WTC11 (cell line): Measurements from ENCODE around the gene RSPH9. TPM values are rescaled to one million over a fixed set of nuclear protein-coding genes. Genes with fewer than 3 reads are reported as not detected.

Experiments
- ATAC-seq: fragments of 200-7000 bp; cut with Tn5 transposase; 2 replicates; pipeline ENCODE4 v1.10.0; 2021; ENCODE audit warnings: mild to moderate bottlenecking, moderate library complexity
- CTCF ChIA-PET: fragments of 300-600 bp; sonication (Branson Sonifier 250); formaldehyde crosslinking; loops from one replicate; lab custom pipeline; 2021; ENCODE audit warnings: antibody characterized with exemption; lab: Charles Lee
- POLR2A ChIA-PET: fragments of 350-600 bp; sonication (Branson Sonifier 250); formaldehyde crosslinking; loops from one replicate; lab custom pipeline; 2021; ENCODE audit warnings: antibody characterized with exemption; lab: Charles Lee
- DNase-seq: peaks from one replicate; pipeline ENCODE4 v3.0.0; 2021; ENCODE audit warnings: low spot score
- H3K27ac Mint-ChIP-seq: 2 replicates; pipeline ENCODE4 v1.8.0; 2021; ENCODE audit warnings: mixed read lengths
- H3K27me3 Mint-ChIP-seq: 2 replicates; pipeline ENCODE4 v1.8.0; 2021; ENCODE audit warnings: low read depth, mild to moderate bottlenecking, moderate library complexity, mixed read lengths
- H3K36me3 Mint-ChIP-seq: 2 replicates; pipeline ENCODE4 v1.8.0; 2021; ENCODE audit warnings: mixed read lengths
- H3K4me1 Mint-ChIP-seq: 2 replicates; pipeline ENCODE4 v1.8.0; 2022; ENCODE audit warnings: mixed read lengths
- H3K4me3 Mint-ChIP-seq: 2 replicates; pipeline ENCODE4 v1.8.0; 2021; ENCODE audit warnings: mild to moderate bottlenecking, moderate library complexity, mixed read lengths
- H3K9me3 Mint-ChIP-seq: 2 replicates; pipeline ENCODE4 v1.8.0; 2021; ENCODE audit warnings: mixed read lengths
- CBFB ChIP-seq: sonication (generic); formaldehyde crosslinking; IDR thresholded peaks from 2 replicates; pipeline ENCODE4 v1.8.1; 2022; ENCODE audit warnings: mild to moderate bottlenecking, low read depth, missing genetic modification reagents
- CREM ChIP-seq: sonication (generic); formaldehyde crosslinking; IDR thresholded peaks from 2 replicates; pipeline ENCODE4 v1.8.1; 2022; ENCODE audit warnings: mild to moderate bottlenecking, missing genetic modification reagents, moderate library complexity
- FOXP1 ChIP-seq: sonication (generic); formaldehyde crosslinking; IDR thresholded peaks from 2 replicates; pipeline ENCODE4 v1.8.0; 2022; ENCODE audit warnings: missing genetic modification reagents, mild to moderate bottlenecking, moderate library complexity, borderline replicate concordance
- GABPB1 ChIP-seq: sonication (generic); formaldehyde crosslinking; IDR thresholded peaks from 2 replicates; pipeline ENCODE4 v1.8.1; 2023; ENCODE audit warnings: mild to moderate bottlenecking, missing genetic modification reagents
- JAZF1 ChIP-seq: fragments of 250-450 bp; sonication (Bioruptor Pico); IDR thresholded peaks from 2 replicates; pipeline ENCODE4 v1.9.0; 2021; ENCODE audit warnings: moderate library complexity, mild to moderate bottlenecking, inconsistent platforms
- JUN ChIP-seq: sonication (generic); formaldehyde crosslinking; IDR thresholded peaks from 2 replicates; pipeline ENCODE4 v1.8.0; 2023; ENCODE audit warnings: mild to moderate bottlenecking, missing genetic modification reagents
- NFATC4 ChIP-seq: fragments of 250-450 bp; sonication (Bioruptor Pico); IDR thresholded peaks from 2 replicates; pipeline ENCODE4 v1.9.0; 2021; ENCODE audit warnings: mild to moderate bottlenecking
- NR3C1 ChIP-seq: sonication (generic); formaldehyde crosslinking; conservative IDR thresholded peaks from 2 replicates; pipeline ENCODE4 v1.8.1; 2023; ENCODE audit warnings: low read depth, mild to moderate bottlenecking, missing genetic modification reagents
- OVOL2 ChIP-seq: fragments of 250-450 bp; sonication (Bioruptor Pico); IDR thresholded peaks from 2 replicates; pipeline ENCODE4 v1.9.0; 2021; ENCODE audit warnings: mild to moderate bottlenecking, borderline replicate concordance
- SMAD4 ChIP-seq: sonication (generic); formaldehyde crosslinking; IDR thresholded peaks from 2 replicates; pipeline ENCODE4 v1.8.0; 2022; ENCODE audit warnings: mild to moderate bottlenecking, missing genetic modification reagents
- SP1 ChIP-seq: sonication (generic); formaldehyde crosslinking; conservative IDR thresholded peaks from 2 replicates; pipeline ENCODE4 v1.8.1; 2022; ENCODE audit warnings: missing genetic modification reagents
- ZBTB21 ChIP-seq: sonication (generic); formaldehyde crosslinking; IDR thresholded peaks from 2 replicates; pipeline ENCODE4 v1.8.1; 2023; ENCODE audit warnings: mild to moderate bottlenecking, missing genetic modification reagents, borderline replicate concordance
- ZNF219 ChIP-seq: sonication (generic); formaldehyde crosslinking; IDR thresholded peaks from 2 replicates; pipeline ENCODE4 v1.8.0; 2023; ENCODE audit warnings: missing genetic modification reagents, mild to moderate bottlenecking, borderline replicate concordance
- ZNF232 ChIP-seq: sonication (generic); formaldehyde crosslinking; IDR thresholded peaks from 2 replicates; pipeline ENCODE4 v1.8.0; 2022; ENCODE audit warnings: mild to moderate bottlenecking, missing genetic modification reagents
- ZNF263 ChIP-seq: sonication (generic); formaldehyde crosslinking; IDR thresholded peaks from 2 replicates; pipeline ENCODE4 v1.8.1; 2022; ENCODE audit warnings: low read depth, mild to moderate bottlenecking, moderate library complexity, missing genetic modification reagents
- total RNA-seq: library from RNA; stranded (reverse); gene quantifications from 3 replicates; pipeline ENCODE4 v1.2.3, GENCODE V29; 2021
- TF ChIP-seq, protein P1 (sequence below): fragments of 250-450 bp; sonication (Bioruptor Pico); IDR thresholded peaks from 2 replicates; pipeline ENCODE4 v1.9.0; 2021; ENCODE audit warnings: moderate library complexity, mild to moderate bottlenecking, inconsistent platforms, borderline replicate concordance
- TF ChIP-seq, protein P2 (sequence below): sonication (generic); formaldehyde crosslinking; IDR thresholded peaks from 2 replicates; pipeline ENCODE4 v1.8.0; 2022; ENCODE audit warnings: mild to moderate bottlenecking, missing genetic modification reagents
- TF ChIP-seq, protein P3 (sequence below): sonication (generic); formaldehyde crosslinking; IDR thresholded peaks from 2 replicates; pipeline ENCODE4 v1.8.0; 2022; ENCODE audit warnings: mild to moderate bottlenecking, missing genetic modification reagents
- TF ChIP-seq, protein P4 (sequence below): sonication (generic); formaldehyde crosslinking; IDR thresholded peaks from 2 replicates; pipeline ENCODE4 v1.8.0; 2022; ENCODE audit warnings: missing genetic modification reagents
- TF ChIP-seq, protein P5 (sequence below): fragments of 250-450 bp; sonication (Bioruptor Pico); IDR thresholded peaks from 2 replicates; pipeline ENCODE4 v2.1.2; 2022; ENCODE audit warnings: mild to moderate bottlenecking, moderate library complexity
- TF ChIP-seq, protein P6 (sequence below): sonication (generic); formaldehyde crosslinking; IDR thresholded peaks from 2 replicates; pipeline ENCODE4 v1.8.1; 2023; ENCODE audit warnings: mild to moderate bottlenecking, moderate library complexity, missing genetic modification reagents
- TF ChIP-seq, protein P7 (sequence below): sonication (generic); formaldehyde crosslinking; IDR thresholded peaks from 2 replicates; pipeline ENCODE4 v1.8.1; 2023; ENCODE audit warnings: mild to moderate bottlenecking, missing genetic modification reagents
- TF ChIP-seq, protein P8 (sequence below): sonication (generic); formaldehyde crosslinking; IDR thresholded peaks from 2 replicates; pipeline ENCODE4 v1.8.1; 2022; ENCODE audit warnings: mild to moderate bottlenecking, moderate library complexity, missing genetic modification reagents

Gene RSPH9
- total RNA-seq, 1 experiment from 2014 or later: 0.35 TPM

DNA sequence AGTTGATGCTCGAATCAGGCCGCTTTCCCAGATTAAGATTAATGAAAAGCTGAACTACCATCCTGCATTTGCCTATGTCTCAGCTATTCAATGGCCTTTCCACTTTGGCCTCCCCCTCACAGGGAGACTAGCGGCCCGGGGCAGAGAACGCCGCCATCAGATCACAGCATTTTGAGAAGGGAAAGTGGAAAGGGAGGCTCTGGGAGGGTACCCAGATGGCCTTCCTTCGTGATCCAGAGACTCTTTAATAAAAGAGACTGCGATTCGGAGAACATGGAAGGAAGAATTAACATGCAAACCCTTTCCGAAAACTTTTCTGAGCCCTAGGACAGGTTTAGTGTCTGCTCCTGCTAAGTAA, 42.2 kb downstream of the RSPH9 start (continued):
- TF ChIP-seq SMAD4 (CRISPR knock-in tag): no peak
- TF ChIP-seq ZBTB21 (CRISPR knock-in tag): no peak
- no peak for TF ChIP-seq JUN (CRISPR knock-in tag)

DNA sequence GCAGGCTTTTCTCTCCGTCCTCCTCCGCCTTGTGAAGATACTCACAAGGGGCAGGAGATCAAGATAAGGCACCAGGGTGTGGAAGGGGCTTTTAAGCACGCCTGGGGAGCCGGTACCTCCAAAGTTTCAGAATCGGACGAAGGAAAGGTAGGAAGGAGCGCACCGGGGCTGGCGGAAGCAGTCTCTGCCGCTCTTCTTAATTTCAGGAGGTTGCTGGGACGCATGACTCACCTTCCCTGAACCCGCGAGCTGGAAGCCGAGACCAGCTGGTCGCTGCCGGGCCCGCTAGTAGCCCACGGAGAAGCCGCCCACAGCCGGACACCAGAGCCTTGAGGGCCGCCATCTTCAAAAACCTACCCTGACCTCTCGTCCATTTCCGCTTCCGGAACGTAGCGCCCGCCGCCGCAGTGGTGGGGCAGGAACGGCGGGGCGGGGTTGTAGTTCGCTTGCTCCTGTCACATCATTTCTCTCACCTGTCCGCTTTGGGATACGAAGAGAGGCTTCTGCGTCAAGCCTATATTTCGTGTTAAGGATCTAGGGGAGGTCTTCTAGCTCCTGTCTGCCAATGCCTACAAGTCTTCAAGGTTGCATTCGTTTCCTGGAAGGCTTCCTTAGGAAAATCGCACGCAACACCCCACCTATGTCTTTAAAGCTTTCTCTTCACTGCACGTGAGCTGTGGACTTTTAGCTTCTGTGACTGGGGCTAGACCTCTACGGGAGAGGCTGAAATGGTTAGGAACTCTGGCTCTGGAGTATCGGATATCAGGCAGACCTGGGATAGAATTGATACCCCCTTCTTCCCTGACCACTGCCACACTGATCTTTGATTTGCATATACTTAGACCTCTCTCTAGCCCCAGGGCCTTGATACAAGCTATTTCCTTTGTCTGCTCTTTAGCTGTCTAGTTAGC, 42.9 kb downstream of the RSPH9 start, which contains the start of gene MRPS18A:
TSS of gene MRPS18A (minus strand) at position 355 of the 911 bp plus-strand sequence. CDS start at position 343, 12 bp downstream.
- peak; percentile 84 for DNase-seq
- H3K4me1 Mint-ChIP-seq: peaks cover 24% of the 10 kb centered on the region
- H3K36me3 Mint-ChIP-seq: no peaks in the 10 kb centered on the region; the same call in 1 of the 2 replicates
- H3K9me3 Mint-ChIP-seq: no peaks in the 10 kb centered on the region
- peak within 1 kb of the TSS; percentile 66 for H3K27ac Mint-ChIP-seq
- ChIA-PET POLR2A (interaction anchor here (0.9 kb wide), 1 partner anchor 18 kb away, joined by 3 read pairs; no protein-coding TSS in a partner anchor), CTCF (interaction anchor here (0.5 to 1.7 kb wide), 7 partner anchors 21 to 391 kb away, joined by 3 to 8 read pairs (median 5); partner anchors contain the start of gene VEGFA)
- peak within 1 kb of the TSS; percentile 95 for H3K4me3 Mint-ChIP-seq
- ATAC-seq: peak; percentile 98
- H3K27me3 Mint-ChIP-seq: no peaks in the 10 kb centered on the region
- TF ChIP-seq NR3C1 (no peak), CBFB (CRISPR knock-in tag) (no peak), ZNF219 (CRISPR knock-in tag) (no peak), JUN (CRISPR knock-in tag) (no peak), CREM (CRISPR knock-in tag) (no peak), JAZF1 (CRISPR knock-in tag) (no peak), ZNF232 (CRISPR knock-in tag) (no peak), NFATC4 (no peak), GABPB1 (CRISPR knock-in tag) (peak; percentile 52; the same call in 1 of the 2 replicates), ZNF263 (CRISPR knock-in tag) (no peak), SP1 (CRISPR knock-in tag) (peak; percentile 48; the same call in 1 of the 2 replicates), FOXP1 (CRISPR knock-in tag) (peak; percentile 70; the same call in 1 of the 2 replicates), OVOL2 (CRISPR knock-in tag) (no peak)
- TF ChIP-seq, protein P1, sequence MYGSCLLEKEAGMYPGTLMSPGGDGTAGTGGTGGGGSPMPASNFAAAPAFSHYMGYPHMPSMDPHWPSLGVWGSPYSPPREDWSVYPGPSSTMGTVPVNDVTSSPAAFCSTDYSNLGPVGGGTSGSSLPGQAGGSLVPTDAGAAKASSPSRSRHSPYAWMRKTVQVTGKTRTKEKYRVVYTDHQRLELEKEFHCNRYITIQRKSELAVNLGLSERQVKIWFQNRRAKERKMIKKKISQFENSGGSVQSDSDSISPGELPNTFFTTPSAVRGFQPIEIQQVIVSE (CRISPR knock-in tag): no peak
- TF ChIP-seq, protein P2, sequence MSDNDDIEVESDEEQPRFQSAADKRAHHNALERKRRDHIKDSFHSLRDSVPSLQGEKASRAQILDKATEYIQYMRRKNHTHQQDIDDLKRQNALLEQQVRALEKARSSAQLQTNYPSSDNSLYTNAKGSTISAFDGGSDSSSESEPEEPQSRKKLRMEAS: peak; percentile 43; the same call in 1 of the 2 replicates
- TF ChIP-seq, protein P3, sequence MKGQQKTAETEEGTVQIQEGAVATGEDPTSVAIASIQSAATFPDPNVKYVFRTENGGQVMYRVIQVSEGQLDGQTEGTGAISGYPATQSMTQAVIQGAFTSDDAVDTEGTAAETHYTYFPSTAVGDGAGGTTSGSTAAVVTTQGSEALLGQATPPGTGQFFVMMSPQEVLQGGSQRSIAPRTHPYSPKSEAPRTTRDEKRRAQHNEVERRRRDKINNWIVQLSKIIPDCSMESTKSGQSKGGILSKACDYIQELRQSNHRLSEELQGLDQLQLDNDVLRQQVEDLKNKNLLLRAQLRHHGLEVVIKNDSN (CRISPR knock-in tag): no peak
- TF ChIP-seq, protein P4, sequence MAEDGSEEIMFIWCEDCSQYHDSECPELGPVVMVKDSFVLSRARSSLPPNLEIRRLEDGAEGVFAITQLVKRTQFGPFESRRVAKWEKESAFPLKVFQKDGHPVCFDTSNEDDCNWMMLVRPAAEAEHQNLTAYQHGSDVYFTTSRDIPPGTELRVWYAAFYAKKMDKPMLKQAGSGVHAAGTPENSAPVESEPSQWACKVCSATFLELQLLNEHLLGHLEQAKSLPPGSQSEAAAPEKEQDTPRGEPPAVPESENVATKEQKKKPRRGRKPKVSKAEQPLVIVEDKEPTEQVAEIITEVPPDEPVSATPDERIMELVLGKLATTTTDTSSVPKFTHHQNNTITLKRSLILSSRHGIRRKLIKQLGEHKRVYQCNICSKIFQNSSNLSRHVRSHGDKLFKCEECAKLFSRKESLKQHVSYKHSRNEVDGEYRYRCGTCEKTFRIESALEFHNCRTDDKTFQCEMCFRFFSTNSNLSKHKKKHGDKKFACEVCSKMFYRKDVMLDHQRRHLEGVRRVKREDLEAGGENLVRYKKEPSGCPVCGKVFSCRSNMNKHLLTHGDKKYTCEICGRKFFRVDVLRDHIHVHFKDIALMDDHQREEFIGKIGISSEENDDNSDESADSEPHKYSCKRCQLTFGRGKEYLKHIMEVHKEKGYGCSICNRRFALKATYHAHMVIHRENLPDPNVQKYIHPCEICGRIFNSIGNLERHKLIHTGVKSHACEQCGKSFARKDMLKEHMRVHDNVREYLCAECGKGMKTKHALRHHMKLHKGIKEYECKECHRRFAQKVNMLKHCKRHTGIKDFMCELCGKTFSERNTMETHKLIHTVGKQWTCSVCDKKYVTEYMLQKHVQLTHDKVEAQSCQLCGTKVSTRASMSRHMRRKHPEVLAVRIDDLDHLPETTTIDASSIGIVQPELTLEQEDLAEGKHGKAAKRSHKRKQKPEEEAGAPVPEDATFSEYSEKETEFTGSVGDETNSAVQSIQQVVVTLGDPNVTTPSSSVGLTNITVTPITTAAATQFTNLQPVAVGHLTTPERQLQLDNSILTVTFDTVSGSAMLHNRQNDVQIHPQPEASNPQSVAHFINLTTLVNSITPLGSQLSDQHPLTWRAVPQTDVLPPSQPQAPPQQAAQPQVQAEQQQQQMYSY (CRISPR knock-in tag): no peak
- TF ChIP-seq, protein P5, sequence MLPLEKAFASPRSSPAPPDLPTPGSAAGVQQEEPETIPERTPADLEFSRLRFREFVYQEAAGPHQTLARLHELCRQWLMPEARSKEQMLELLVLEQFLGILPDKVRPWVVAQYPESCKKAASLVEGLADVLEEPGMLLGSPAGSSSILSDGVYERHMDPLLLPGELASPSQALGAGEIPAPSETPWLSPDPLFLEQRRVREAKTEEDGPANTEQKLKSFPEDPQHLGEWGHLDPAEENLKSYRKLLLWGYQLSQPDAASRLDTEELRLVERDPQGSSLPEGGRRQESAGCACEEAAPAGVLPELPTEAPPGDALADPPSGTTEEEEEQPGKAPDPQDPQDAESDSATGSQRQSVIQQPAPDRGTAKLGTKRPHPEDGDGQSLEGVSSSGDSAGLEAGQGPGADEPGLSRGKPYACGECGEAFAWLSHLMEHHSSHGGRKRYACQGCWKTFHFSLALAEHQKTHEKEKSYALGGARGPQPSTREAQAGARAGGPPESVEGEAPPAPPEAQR: no peak
- TF ChIP-seq, protein P6, sequence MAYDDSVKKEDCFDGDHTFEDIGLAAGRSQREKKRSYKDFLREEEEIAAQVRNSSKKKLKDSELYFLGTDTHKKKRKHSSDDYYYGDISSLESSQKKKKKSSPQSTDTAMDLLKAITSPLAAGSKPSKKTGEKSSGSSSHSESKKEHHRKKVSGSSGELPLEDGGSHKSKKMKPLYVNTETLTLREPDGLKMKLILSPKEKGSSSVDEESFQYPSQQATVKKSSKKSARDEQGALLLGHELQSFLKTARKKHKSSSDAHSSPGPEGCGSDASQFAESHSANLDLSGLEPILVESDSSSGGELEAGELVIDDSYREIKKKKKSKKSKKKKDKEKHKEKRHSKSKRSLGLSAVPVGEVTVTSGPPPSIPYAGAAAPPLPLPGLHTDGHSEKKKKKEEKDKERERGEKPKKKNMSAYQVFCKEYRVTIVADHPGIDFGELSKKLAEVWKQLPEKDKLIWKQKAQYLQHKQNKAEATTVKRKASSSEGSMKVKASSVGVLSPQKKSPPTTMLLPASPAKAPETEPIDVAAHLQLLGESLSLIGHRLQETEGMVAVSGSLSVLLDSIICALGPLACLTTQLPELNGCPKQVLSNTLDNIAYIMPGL (CRISPR knock-in tag): no peak
- TF ChIP-seq, protein P7, sequence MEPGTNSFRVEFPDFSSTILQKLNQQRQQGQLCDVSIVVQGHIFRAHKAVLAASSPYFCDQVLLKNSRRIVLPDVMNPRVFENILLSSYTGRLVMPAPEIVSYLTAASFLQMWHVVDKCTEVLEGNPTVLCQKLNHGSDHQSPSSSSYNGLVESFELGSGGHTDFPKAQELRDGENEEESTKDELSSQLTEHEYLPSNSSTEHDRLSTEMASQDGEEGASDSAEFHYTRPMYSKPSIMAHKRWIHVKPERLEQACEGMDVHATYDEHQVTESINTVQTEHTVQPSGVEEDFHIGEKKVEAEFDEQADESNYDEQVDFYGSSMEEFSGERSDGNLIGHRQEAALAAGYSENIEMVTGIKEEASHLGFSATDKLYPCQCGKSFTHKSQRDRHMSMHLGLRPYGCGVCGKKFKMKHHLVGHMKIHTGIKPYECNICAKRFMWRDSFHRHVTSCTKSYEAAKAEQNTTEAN (CRISPR knock-in tag): 0 out of 2 replicates have a peak, but pooled peaks have one; percentile 30
- TF ChIP-seq, protein P8, sequence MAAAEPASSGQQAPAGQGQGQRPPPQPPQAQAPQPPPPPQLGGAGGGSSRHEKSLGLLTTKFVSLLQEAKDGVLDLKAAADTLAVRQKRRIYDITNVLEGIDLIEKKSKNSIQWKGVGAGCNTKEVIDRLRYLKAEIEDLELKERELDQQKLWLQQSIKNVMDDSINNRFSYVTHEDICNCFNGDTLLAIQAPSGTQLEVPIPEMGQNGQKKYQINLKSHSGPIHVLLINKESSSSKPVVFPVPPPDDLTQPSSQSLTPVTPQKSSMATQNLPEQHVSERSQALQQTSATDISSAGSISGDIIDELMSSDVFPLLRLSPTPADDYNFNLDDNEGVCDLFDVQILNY (CRISPR knock-in tag): 0 out of 2 replicates have a peak, but pooled peaks have one; percentile 40
